ENCODE measurements around the gene TIMM29. TPM values are rescaled to one million over a fixed set of nuclear protein-coding genes. Genes with fewer than 3 reads are reported as not detected.

Gene TIMM29
- 27.9 TPM for total RNA-seq

GRCh38 chr19:10928563-10929401, at the start of gene TIMM29, which contains the start of gene YIPF2:
TSS of gene TIMM29 (plus strand) at chr19:10928811. CDS start at chr19:10928823, 12 bp downstream.
TSS of gene YIPF2 (minus strand) at chr19:10928639. CDS start at chr19:10928410, 229 bp downstream.

GRCh38 chr19:10960314-10961072, 31.9 kb downstream of the TIMM29 start, which contains the start of gene SMARCA4:
TSS of gene SMARCA4 (plus strand) at chr19:10961030. CDS start at chr19:10984152, 23,122 bp downstream.

Other genes with a start within 250 kb of the TIMM29 start
- gene QTRT1, start 227.4 kb upstream of the TIMM29 start, total RNA-seq = 30.9 TPM
- gene DNM2, start 210.7 kb upstream of the TIMM29 start, total RNA-seq = 50.3 TPM
- 14.3 TPM for gene TMED1, start 92.6 kb upstream of the TIMM29 start, total RNA-seq
- 1.2 TPM for gene C19orf38, start 80.4 kb upstream of the TIMM29 start, total RNA-seq
- 30.9 TPM for gene CARM1, start 57.3 kb upstream of the TIMM29 start, total RNA-seq
- 28.8 TPM for gene YIPF2, start 172 bp upstream of the TIMM29 start, total RNA-seq
- 106 TPM for gene SMARCA4, start 32.2 kb downstream of the TIMM29 start, total RNA-seq
- 29.8 TPM for gene LDLR, start 160.7 kb downstream of the TIMM29 start, total RNA-seq
- 9.0 TPM for gene SPC24, start 227.0 kb downstream of the TIMM29 start, total RNA-seq